Measurements from ENCODE around the gene NXPH2.
"Not testable (repeated sequence)": the region's sequence is repeated elsewhere in the genome, so short reads cannot be mapped to it uniquely, and the experiment has no call there.

Gene NXPH2

GRCh38 chr2:138707392-138708074 lies 72.7 kb downstream of the NXPH2 start:
- DNase-seq = no peak

- DNase-seq = no peak
Observed at GRCh38 chr2:138703242-138703641, 76.9 kb downstream of the NXPH2 start.

GRCh38 chr2:138700716-138701115 lies 79.5 kb downstream of the NXPH2 start:
- no peak for DNase-seq

- no peak for DNase-seq
Observed at GRCh38 chr2:138699421-138699820, 80.8 kb downstream of the NXPH2 start.

GRCh38 chr2:138698428-138698827 lies 81.8 kb downstream of the NXPH2 start:
- DNase-seq = no peak

- no peak for DNase-seq
Observed at GRCh38 chr2:138691667-138692066, 88.5 kb downstream of the NXPH2 start.

GRCh38 chr2:138689705-138690104 lies 90.5 kb downstream of the NXPH2 start:
- DNase-seq = peak in 1 of 2 donors; percentile 6

- DNase-seq = no peak
Observed at GRCh38 chr2:138682163-138682562, 98.0 kb downstream of the NXPH2 start.

GRCh38 chr2:138677221-138677620 lies 103.0 kb downstream of the NXPH2 start:
- DNase-seq = no peak

GRCh38 chr2:138676619-138677021 lies 103.6 kb downstream of the NXPH2 start:
- no peak for DNase-seq

- no peak for DNase-seq
Observed at GRCh38 chr2:138671566-138671965, 108.6 kb downstream of the NXPH2 start.

- no peak for DNase-seq
Observed at GRCh38 chr2:138670734-138671133, 109.5 kb downstream of the NXPH2 start.

- no peak for DNase-seq
Observed at GRCh38 chr2:138665937-138666336, 114.3 kb downstream of the NXPH2 start.

- no peak for DNase-seq
Observed at GRCh38 chr2:138658187-138658894, 121.8 kb downstream of the NXPH2 start.

GRCh38 chr2:138654146-138654545 lies 126.0 kb downstream of the NXPH2 start:
- no peak for DNase-seq

- DNase-seq = no peak
Observed at GRCh38 chr2:138652378-138652777, 127.8 kb downstream of the NXPH2 start.

- DNase-seq = no peak
Observed at GRCh38 chr2:138649571-138649970, 130.6 kb downstream of the NXPH2 start.

GRCh38 chr2:138648606-138649005 lies 131.6 kb downstream of the NXPH2 start:
- DNase-seq = no peak

- not testable (repeated sequence) for DNase-seq
Observed at GRCh38 chr2:138644776-138645175, 135.4 kb downstream of the NXPH2 start.

GRCh38 chr2:138640921-138641676 lies 139.1 kb downstream of the NXPH2 start:
- DNase-seq = no peak

- no peak for DNase-seq
Observed at GRCh38 chr2:138637686-138638085, 142.5 kb downstream of the NXPH2 start.

- no peak for DNase-seq
Observed at GRCh38 chr2:138637061-138637460, 143.1 kb downstream of the NXPH2 start.

GRCh38 chr2:138633049-138633448 lies 147.1 kb downstream of the NXPH2 start:
- no peak for DNase-seq

All from CD4-positive, alpha-beta T cell treated with Interferon alpha-2 for 1 hour (primary cell).